Neural cell (in vitro differentiated cells): ENCODE data around the gene ZNRF1. TPM values are rescaled to one million over a fixed set of nuclear protein-coding genes. Genes with fewer than 3 reads are reported as not detected.

Experiments
- H2AFZ ChIP-seq: fragments of 200-600, 300-800 bp; sonication (generic), shearing (Covaris generic); 2 replicates; pipeline ENCODE4 v1.6.0; 2014; ENCODE audit warnings: low read depth, mild to moderate bottlenecking, antibody characterized with exemption, low read length, moderate library complexity
- H3F3A ChIP-seq: fragments of 200-600 bp; shearing (Covaris generic); 2 replicates; pipeline ENCODE4 v1.6.1; 2016; ENCODE audit warnings: mild to moderate bottlenecking, moderate library complexity, mixed read lengths, antibody characterized with exemption, low read length; ENCODE audit not compliant: insufficient read depth, poor library complexity, severe bottlenecking
- H3K27ac ChIP-seq: fragments of 200-600, 300-800 bp; sonication (generic), shearing (Covaris generic); 2 replicates; pipeline ENCODE4 v1.5.1; 2014; ENCODE audit warnings: mild to moderate bottlenecking, low read length, moderate library complexity
- H3K27me3 ChIP-seq: fragments of 300-800, 200-600 bp; sonication (generic), shearing (Covaris generic); 2 replicates; pipeline ENCODE4 v1.6.0; 2014; ENCODE audit warnings: mild to moderate bottlenecking, low read depth, low read length, moderate library complexity; ENCODE audit not compliant: insufficient read depth
- H3K36me3 ChIP-seq: fragments of 300-800, 200-600 bp; sonication (generic), shearing (Covaris generic); 2 replicates; pipeline ENCODE4 v1.5.1; 2014; ENCODE audit warnings: mild to moderate bottlenecking, antibody characterized with exemption, low read length, moderate library complexity; ENCODE audit not compliant: insufficient read depth
- H3K4me2 ChIP-seq: fragments of 300-800, 200-600 bp; sonication (generic), shearing (Covaris generic); 2 replicates; pipeline ENCODE4 v1.6.0; 2014; ENCODE audit warnings: mild to moderate bottlenecking, low read length
- H3K4me3 ChIP-seq: fragments of 300-800, 200-600 bp; sonication (generic), shearing (Covaris generic); 2 replicates; pipeline ENCODE4 v1.5.1; 2014; ENCODE audit warnings: mild to moderate bottlenecking, low read length, moderate library complexity
- H3K79me2 ChIP-seq: fragments of 200-600 bp; shearing (Covaris generic); replicated peaks from 2 replicates; pipeline ENCODE4 v1.6.0; 2014; ENCODE audit warnings: mild to moderate bottlenecking, low read length, moderate library complexity; ENCODE audit not compliant: insufficient read depth
- H3K9ac ChIP-seq: fragments of 300-800, 200-600 bp; sonication (generic), shearing (Covaris generic); 2 replicates; pipeline ENCODE4 v1.6.1; 2016; ENCODE audit warnings: mild to moderate bottlenecking, low read length, mixed read lengths
- H3K9me2 ChIP-seq: fragments of 200-600 bp; shearing (Covaris generic); 2 replicates; pipeline ENCODE4 v1.6.1; 2016; ENCODE audit warnings: mild to moderate bottlenecking, low read length, mixed read lengths; ENCODE audit not compliant: insufficient read depth
- H3K9me3 ChIP-seq: fragments of 200-600, 300-800 bp; sonication (generic), shearing (Covaris generic); 2 replicates; pipeline ENCODE4 v1.6.1; 2016; ENCODE audit warnings: mild to moderate bottlenecking, mixed run types, low read length, moderate library complexity, mixed read lengths
- H4K20me1 ChIP-seq: fragments of 200-600 bp; shearing (Covaris generic); 2 replicates; pipeline ENCODE4 v1.6.1; 2016; ENCODE audit warnings: mild to moderate bottlenecking, mixed run types; ENCODE audit not compliant: insufficient read depth
- EP300 ChIP-seq: fragments of 450-650 bp; conservative IDR thresholded peaks from 2 replicates; pipeline ENCODE4 v1.6.1; 2014; ENCODE audit warnings: antibody characterized with exemption, mild to moderate bottlenecking, moderate library complexity; ENCODE audit not compliant: poor library complexity, severe bottlenecking
- POLR2AphosphoS5 ChIP-seq: IDR thresholded peaks from 2 replicates; pipeline ENCODE4 v1.6.1; 2012
- RAD21 ChIP-seq: fragments of 450-650 bp; conservative IDR thresholded peaks from 2 replicates; pipeline ENCODE4 v1.6.1; 2014; ENCODE audit warnings: antibody characterized with exemption, mild to moderate bottlenecking, moderate library complexity
- TAF1 ChIP-seq: IDR thresholded peaks from 2 replicates; pipeline ENCODE4 v1.6.1; 2012; ENCODE audit warnings: low read depth
- polyA plus RNA-seq: library from polyadenylated mRNA; depleted of rRNA; stranded (reverse); fragments of >200 nt; gene quantifications from 2 replicates; pipeline ENCODE4 v1.2.3, GENCODE V29; 2014
- TF ChIP-seq, protein P1 (sequence below): fragments of 450-650 bp; IDR thresholded peaks from 2 replicates; pipeline ENCODE4 v1.5.1; 2014; ENCODE audit warnings: antibody characterized with exemption, mild to moderate bottlenecking, moderate library complexity; ENCODE audit not compliant: poor library complexity, severe bottlenecking
- TF ChIP-seq, protein P2 (sequence below): IDR thresholded peaks from 2 replicates; pipeline ENCODE4 v1.6.1; 2012; ENCODE audit warnings: borderline replicate concordance

Gene ZNRF1
- polyA plus RNA-seq, 1 donor from 2014 or later: 31.6 TPM

DNA sequence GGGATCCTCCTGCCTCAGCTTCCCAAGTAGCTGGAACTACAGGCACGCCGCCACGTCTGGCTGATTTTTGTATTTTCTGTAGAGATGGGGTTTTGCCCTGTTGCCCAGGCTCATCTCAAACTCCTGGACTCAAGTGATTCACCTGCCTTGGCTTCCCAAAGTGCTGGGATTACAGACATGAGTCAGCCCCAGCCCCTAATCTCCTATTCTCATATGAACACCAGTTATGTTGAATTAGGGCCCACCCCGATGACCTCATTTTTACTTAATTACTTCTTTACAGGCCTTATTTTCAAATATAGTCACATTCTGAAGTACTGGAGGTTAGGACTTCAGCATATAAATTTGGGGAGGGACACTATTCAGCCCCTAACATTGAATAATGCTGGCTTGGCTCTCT, 49.2 kb downstream of the ZNRF1 start:
- TF ChIP-seq POLR2AphosphoS5: no peak
- TF ChIP-seq, protein P1, sequence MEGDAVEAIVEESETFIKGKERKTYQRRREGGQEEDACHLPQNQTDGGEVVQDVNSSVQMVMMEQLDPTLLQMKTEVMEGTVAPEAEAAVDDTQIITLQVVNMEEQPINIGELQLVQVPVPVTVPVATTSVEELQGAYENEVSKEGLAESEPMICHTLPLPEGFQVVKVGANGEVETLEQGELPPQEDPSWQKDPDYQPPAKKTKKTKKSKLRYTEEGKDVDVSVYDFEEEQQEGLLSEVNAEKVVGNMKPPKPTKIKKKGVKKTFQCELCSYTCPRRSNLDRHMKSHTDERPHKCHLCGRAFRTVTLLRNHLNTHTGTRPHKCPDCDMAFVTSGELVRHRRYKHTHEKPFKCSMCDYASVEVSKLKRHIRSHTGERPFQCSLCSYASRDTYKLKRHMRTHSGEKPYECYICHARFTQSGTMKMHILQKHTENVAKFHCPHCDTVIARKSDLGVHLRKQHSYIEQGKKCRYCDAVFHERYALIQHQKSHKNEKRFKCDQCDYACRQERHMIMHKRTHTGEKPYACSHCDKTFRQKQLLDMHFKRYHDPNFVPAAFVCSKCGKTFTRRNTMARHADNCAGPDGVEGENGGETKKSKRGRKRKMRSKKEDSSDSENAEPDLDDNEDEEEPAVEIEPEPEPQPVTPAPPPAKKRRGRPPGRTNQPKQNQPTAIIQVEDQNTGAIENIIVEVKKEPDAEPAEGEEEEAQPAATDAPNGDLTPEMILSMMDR: no peak
- TF ChIP-seq, protein P2, sequence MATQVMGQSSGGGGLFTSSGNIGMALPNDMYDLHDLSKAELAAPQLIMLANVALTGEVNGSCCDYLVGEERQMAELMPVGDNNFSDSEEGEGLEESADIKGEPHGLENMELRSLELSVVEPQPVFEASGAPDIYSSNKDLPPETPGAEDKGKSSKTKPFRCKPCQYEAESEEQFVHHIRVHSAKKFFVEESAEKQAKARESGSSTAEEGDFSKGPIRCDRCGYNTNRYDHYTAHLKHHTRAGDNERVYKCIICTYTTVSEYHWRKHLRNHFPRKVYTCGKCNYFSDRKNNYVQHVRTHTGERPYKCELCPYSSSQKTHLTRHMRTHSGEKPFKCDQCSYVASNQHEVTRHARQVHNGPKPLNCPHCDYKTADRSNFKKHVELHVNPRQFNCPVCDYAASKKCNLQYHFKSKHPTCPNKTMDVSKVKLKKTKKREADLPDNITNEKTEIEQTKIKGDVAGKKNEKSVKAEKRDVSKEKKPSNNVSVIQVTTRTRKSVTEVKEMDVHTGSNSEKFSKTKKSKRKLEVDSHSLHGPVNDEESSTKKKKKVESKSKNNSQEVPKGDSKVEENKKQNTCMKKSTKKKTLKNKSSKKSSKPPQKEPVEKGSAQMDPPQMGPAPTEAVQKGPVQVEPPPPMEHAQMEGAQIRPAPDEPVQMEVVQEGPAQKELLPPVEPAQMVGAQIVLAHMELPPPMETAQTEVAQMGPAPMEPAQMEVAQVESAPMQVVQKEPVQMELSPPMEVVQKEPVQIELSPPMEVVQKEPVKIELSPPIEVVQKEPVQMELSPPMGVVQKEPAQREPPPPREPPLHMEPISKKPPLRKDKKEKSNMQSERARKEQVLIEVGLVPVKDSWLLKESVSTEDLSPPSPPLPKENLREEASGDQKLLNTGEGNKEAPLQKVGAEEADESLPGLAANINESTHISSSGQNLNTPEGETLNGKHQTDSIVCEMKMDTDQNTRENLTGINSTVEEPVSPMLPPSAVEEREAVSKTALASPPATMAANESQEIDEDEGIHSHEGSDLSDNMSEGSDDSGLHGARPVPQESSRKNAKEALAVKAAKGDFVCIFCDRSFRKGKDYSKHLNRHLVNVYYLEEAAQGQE: no peak

DNA sequence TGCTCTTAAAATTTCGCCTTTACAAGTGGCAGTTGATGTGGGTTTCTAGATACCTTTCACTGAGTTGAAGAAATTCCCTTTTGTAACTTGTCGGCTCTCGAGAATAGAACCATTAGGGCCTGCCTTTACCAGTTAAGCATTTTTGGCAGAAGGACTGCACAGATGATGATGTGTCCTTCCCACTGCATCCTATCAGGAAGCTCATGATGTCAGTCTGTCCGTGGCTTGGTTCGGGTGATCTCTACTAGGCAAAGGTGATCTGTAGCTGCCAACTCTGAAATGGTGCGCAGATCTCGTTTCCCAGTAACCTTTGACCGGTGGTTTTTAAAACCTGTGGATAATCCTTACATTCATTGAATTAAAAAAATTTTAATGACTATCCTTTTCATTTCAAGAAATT, 49.7 kb downstream of the ZNRF1 start:
- H3K36me3 ChIP-seq: no peaks in the 10 kb centered on the region
- no peak overlapping the region for H3K4me2 ChIP-seq
- H3K27ac ChIP-seq: no peak overlapping the region
- no peaks in the 10 kb centered on the region for H3K27me3 ChIP-seq
- no peaks in the 10 kb centered on the region for H3K9me3 ChIP-seq
- no peaks in the 10 kb centered on the region for H3K9me2 ChIP-seq
- TF ChIP-seq RAD21 (no peak), TAF1 (no peak), EP300 (no peak)
- TF ChIP-seq, protein P2: no peak
- H3K4me3 ChIP-seq: no peak overlapping the region
- no peak overlapping the region for H3K9ac ChIP-seq
- no peaks in the 10 kb centered on the region for H4K20me1 ChIP-seq
- no peak overlapping the region for H2AFZ ChIP-seq
- peaks cover 66% of the 10 kb centered on the region for H3K79me2 ChIP-seq
- no peaks in the 10 kb centered on the region for H3F3A ChIP-seq

More for the DNA sequence above, 49.2 kb downstream of the ZNRF1 start:
- Histone ChIP-seq H3K36me3 (no peaks in the 10 kb centered on the region), H3K4me2 (no peak overlapping the region), H3K79me2 (peaks cover 69% of the 10 kb centered on the region), H3K9me3 (no peaks in the 10 kb centered on the region), H4K20me1 (no peaks in the 10 kb centered on the region), H3K9me2 (no peaks in the 10 kb centered on the region), H3F3A (no peaks in the 10 kb centered on the region), H3K27ac (no peak overlapping the region), H3K27me3 (no peaks in the 10 kb centered on the region), H3K9ac (no peak overlapping the region), H3K4me3 (no peak overlapping the region), H2AFZ (no peak overlapping the region)
